ENCODE measurements around the gene TAS2R20.

DNA sequence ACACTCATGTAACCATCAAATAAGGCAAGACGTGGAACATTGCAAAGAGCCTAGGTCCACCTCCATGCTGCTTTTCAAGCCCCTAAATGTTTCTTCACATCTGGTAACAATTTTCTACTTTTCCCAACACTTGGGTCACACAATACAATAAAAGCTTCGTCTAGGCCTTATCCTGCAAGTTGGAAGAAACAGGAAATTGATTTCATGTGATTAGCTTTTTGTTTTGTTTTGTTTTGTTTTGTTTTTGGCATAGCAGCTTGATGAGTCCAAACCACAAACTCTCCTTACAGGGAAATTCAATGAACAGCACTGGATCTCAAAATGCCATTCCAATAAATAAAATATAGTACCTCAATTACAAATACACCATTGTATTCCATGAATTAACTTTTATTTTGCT lies 30.7 kb downstream of the TAS2R20 start:
- TF ChIP-seq CTCF (conservative IDR thresholded peaks at IDR 0.05 in 1 of 2, IDR thresholded peaks at IDR 0.05 in 1 of 2; ENCODE audit: low read depth in 1 of 2, low read length in 2 of 2) = no peak
- no peak for TF ChIP-seq EZH2 (IDR thresholded peaks at IDR 0.05; ENCODE audit: low read length, missing control alignments)
